Measurements from ENCODE around the gene PSENEN.

PSENEN gene

GRCh38 chr19:35786299-35787160 is 41.1 kb downstream of the PSENEN start:
- in situ Hi-C loops (cut with MboI; ENCODE audit: low sequenced_read_pairs, unreplicated experiment) = no loop called here
- TF ChIP-seq CTCF (IDR thresholded peaks at IDR 0.05; ENCODE audit: borderline replicate concordance, control extremely low read depth, extremely low read depth, insufficient read depth, missing control alignments) = no peak
- DNase-seq (ENCODE audit: low spot score) = no peak

- DNase-seq (ENCODE audit: low spot score) = no peak
- TF ChIP-seq CTCF (IDR thresholded peaks at IDR 0.05; ENCODE audit: borderline replicate concordance, control extremely low read depth, extremely low read depth, insufficient read depth, missing control alignments) = no peak
- in situ Hi-C loops (cut with MboI; ENCODE audit: low sequenced_read_pairs, unreplicated experiment) = no loop called here
These were observed 41.9 kb downstream of the PSENEN start for GRCh38 chr19:35787227-35787799.

GRCh38 chr19:35788205-35788960 is 42.9 kb downstream of the PSENEN start:
- in situ Hi-C loops (cut with MboI; ENCODE audit: low sequenced_read_pairs, unreplicated experiment) = no loop called here
- DNase-seq (ENCODE audit: low spot score) = no peak

GRCh38 chr19:35789195-35789977 is 43.9 kb downstream of the PSENEN start:
- TF ChIP-seq CTCF (IDR thresholded peaks at IDR 0.05; ENCODE audit: borderline replicate concordance, control extremely low read depth, extremely low read depth, insufficient read depth, missing control alignments) = no peak
- no peak for DNase-seq (ENCODE audit: low spot score)
- in situ Hi-C loops (cut with MboI; ENCODE audit: low sequenced_read_pairs, unreplicated experiment) = no loop called here

More at GRCh38 chr19:35788205-35788960, 42.9 kb downstream of the PSENEN start:
- TF ChIP-seq CTCF (IDR thresholded peaks at IDR 0.05; ENCODE audit: borderline replicate concordance, control extremely low read depth, extremely low read depth, insufficient read depth, missing control alignments) = no peak

- TF ChIP-seq CTCF (IDR thresholded peaks at IDR 0.05; ENCODE audit: borderline replicate concordance, control extremely low read depth, extremely low read depth, insufficient read depth, missing control alignments) = no peak
- DNase-seq (ENCODE audit: low spot score) = no peak
- in situ Hi-C loops (cut with MboI; ENCODE audit: low sequenced_read_pairs, unreplicated experiment) = no loop called here
These were observed 44.8 kb downstream of the PSENEN start for GRCh38 chr19:35789978-35790944.
